B cell (primary cell): ENCODE data around the gene SUSD4.

Source experiments
- EZH2 ChIP-seq: IDR thresholded peaks from 2 replicates; pipeline ENCODE4 v1.6.1; 2012; ENCODE audit warnings: borderline replicate concordance, low read depth, mild to moderate bottlenecking, moderate library complexity, low read length; ENCODE audit not compliant: insufficient read depth, poor library complexity, severe bottlenecking
- TF ChIP-seq, protein P1 (sequence below): fragments of 200-600 bp; IDR thresholded peaks from one replicate; pipeline ENCODE4 v1.8.0; 2022; ENCODE audit warnings: antibody characterized with exemption, mild to moderate bottlenecking

DNA sequence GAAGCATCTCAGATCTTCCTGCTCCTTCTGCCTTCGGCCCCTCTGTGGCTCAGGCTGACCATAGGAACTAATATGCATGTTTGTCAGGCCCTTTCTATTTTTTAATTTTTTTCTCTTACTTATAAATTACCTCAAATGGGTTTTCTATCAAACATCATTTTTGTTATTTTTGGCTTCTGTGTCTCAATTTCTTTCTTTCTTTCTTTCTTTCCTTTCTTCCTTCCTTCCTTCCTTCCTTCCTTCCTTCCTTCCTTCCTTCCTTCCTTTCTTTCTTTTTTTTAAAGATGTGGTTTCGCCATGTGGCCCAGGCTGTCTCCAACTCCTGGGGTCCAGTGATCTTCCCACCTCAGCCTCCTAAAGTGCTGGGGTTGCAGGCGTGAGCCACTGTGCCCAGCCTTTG is 184.7 kb downstream of the SUSD4 start:
- TF ChIP-seq, protein P1, sequence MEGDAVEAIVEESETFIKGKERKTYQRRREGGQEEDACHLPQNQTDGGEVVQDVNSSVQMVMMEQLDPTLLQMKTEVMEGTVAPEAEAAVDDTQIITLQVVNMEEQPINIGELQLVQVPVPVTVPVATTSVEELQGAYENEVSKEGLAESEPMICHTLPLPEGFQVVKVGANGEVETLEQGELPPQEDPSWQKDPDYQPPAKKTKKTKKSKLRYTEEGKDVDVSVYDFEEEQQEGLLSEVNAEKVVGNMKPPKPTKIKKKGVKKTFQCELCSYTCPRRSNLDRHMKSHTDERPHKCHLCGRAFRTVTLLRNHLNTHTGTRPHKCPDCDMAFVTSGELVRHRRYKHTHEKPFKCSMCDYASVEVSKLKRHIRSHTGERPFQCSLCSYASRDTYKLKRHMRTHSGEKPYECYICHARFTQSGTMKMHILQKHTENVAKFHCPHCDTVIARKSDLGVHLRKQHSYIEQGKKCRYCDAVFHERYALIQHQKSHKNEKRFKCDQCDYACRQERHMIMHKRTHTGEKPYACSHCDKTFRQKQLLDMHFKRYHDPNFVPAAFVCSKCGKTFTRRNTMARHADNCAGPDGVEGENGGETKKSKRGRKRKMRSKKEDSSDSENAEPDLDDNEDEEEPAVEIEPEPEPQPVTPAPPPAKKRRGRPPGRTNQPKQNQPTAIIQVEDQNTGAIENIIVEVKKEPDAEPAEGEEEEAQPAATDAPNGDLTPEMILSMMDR: no peak
- no peak for TF ChIP-seq EZH2
